Measurements from ENCODE around the gene CSPG4.
A peak's percentile ranks its signal among the peaks of the same experiment; 100 is the strongest.

Gene CSPG4

GRCh38 chr15:75688831-75689230 is 23.8 kb downstream of the CSPG4 start (continued):
- no peak for TF ChIP-seq PATZ1 (CRISPR knock-in tag; IDR thresholded peaks at IDR 0.05; ENCODE audit: borderline replicate concordance)
- TF ChIP-seq PPARA (CRISPR knock-in tag; IDR thresholded peaks at IDR 0.05; ENCODE audit: borderline replicate concordance), result no peak
- TF ChIP-seq TCF4 (CRISPR knock-in tag; IDR thresholded peaks at IDR 0.05; ENCODE audit: borderline replicate concordance), result no peak
- TF ChIP-seq GLIS3 (CRISPR knock-in tag; IDR thresholded peaks at IDR 0.05), result no peak
- TF ChIP-seq CSDC2 (CRISPR knock-in tag; IDR thresholded peaks at IDR 0.05), result no peak
- TF ChIP-seq, protein P1, sequence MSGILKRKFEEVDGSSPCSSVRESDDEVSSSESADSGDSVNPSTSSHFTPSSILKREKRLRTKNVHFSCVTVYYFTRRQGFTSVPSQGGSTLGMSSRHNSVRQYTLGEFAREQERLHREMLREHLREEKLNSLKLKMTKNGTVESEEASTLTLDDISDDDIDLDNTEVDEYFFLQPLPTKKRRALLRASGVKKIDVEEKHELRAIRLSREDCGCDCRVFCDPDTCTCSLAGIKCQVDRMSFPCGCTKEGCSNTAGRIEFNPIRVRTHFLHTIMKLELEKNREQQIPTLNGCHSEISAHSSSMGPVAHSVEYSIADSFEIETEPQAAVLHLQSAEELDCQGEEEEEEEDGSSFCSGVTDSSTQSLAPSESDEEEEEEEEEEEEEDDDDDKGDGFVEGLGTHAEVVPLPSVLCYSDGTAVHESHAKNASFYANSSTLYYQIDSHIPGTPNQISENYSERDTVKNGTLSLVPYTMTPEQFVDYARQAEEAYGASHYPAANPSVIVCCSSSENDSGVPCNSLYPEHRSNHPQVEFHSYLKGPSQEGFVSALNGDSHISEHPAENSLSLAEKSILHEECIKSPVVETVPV (CRISPR knock-in tag; IDR thresholded peaks at IDR 0.05), result no peak
- no peak for TF ChIP-seq ZNF70 (CRISPR knock-in tag; IDR thresholded peaks at IDR 0.05)
- TF ChIP-seq TOX (CRISPR knock-in tag; IDR thresholded peaks at IDR 0.05; ENCODE audit: borderline replicate concordance), result no peak
- no peak for TF ChIP-seq RARB (CRISPR knock-in tag; IDR thresholded peaks at IDR 0.05)
- TF ChIP-seq ESRRG (CRISPR knock-in tag; IDR thresholded peaks at IDR 0.05), result no peak

GRCh38 chr15:75688278-75688557 is 24.4 kb downstream of the CSPG4 start:
- ATAC-seq, result no peak
- no peak for TF ChIP-seq CREB5 (CRISPR knock-in tag; IDR thresholded peaks at IDR 0.05; ENCODE audit: low read depth)
- TF ChIP-seq ARNTL (CRISPR knock-in tag; IDR thresholded peaks at IDR 0.05; ENCODE audit: borderline replicate concordance, low read depth), result no peak
- TF ChIP-seq ZFP30 (CRISPR knock-in tag; IDR thresholded peaks at IDR 0.05), result no peak
- TF ChIP-seq SNAI2 (CRISPR knock-in tag; IDR thresholded peaks at IDR 0.05), result no peak
- no peak for TF ChIP-seq ZNF8 (CRISPR knock-in tag; IDR thresholded peaks at IDR 0.05)
- TF ChIP-seq PATZ1 (CRISPR knock-in tag; IDR thresholded peaks at IDR 0.05; ENCODE audit: borderline replicate concordance), result no peak
- TF ChIP-seq GLIS3 (CRISPR knock-in tag; IDR thresholded peaks at IDR 0.05), result no peak
- no peak for TF ChIP-seq TOX (CRISPR knock-in tag; IDR thresholded peaks at IDR 0.05; ENCODE audit: borderline replicate concordance)
- TF ChIP-seq OSR1 (CRISPR knock-in tag; IDR thresholded peaks at IDR 0.05), result no peak
- TF ChIP-seq, protein P1 (CRISPR knock-in tag; IDR thresholded peaks at IDR 0.05), result no peak
- TF ChIP-seq ESRRG (CRISPR knock-in tag; IDR thresholded peaks at IDR 0.05), result no peak
- no peak for TF ChIP-seq ZC3H10 (CRISPR knock-in tag; IDR thresholded peaks at IDR 0.05)

DNA sequence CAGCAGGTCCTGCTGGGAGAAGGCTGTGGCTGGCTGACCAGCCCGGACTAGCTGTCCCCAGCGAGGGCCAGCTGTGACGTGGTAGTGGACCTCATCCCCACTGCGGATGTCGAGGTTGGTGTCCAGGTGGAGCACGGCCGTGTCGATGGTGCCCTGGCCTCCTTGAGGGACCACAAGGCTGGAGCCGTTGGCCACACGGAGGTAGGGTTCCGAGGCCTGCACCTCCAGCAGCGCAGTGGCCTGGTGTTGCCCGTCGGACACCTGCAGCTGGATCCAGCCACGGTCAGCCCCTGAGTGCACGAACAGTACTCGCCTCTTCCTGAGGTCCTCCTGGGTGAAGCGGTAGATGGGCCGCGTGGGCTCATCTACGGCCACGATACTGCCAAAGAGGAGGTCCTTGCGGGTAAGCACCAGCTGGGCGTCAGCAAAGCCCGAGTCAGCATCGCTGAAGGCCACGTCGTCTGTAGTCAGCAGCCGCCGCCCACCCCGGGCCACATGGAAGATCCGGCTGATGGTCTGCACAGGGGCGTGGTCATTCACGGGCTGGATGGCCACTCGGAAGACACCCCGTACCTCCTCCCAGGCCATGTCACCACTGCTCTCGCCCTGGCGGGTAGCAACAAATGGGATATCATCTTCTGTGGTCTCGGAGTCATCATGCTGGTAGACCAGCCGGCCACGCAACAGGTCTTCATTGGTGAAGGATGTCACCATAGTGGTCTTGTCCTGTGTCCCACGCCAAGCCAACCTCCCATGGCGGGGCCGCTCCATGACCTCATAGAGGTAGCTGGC is 25.0 kb downstream of the CSPG4 start:
- TF ChIP-seq GLIS3 (CRISPR knock-in tag; IDR thresholded peaks at IDR 0.05) (no peak), ZFP3 (CRISPR knock-in tag; IDR thresholded peaks at IDR 0.05) (no peak), CREB5 (CRISPR knock-in tag; IDR thresholded peaks at IDR 0.05; ENCODE audit: low read depth) (no peak)
- TF ChIP-seq, protein P1 (CRISPR knock-in tag; IDR thresholded peaks at IDR 0.05), result no peak
- ATAC-seq, result no peak

DNA sequence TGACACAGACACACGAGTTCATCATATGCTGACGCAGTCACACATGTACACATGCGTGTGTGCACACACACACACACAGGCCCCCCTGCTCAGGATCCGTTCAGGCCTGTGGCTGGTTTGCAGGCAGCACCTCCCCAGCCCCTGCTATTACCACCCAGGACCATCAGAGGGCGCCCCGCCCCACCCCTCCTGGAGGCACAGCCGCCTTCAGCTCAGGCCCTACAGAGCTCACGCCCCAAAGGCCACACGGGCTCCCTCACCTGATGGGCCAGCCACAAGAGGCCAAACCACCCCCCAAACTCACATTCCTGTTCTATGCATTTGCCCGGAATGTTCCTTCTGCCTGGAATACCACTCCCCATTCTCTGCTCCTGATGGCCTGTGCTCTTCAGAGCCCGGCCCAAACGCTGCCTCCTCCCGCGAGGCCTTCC is 26.4 kb downstream of the CSPG4 start:
- ATAC-seq, result peak; percentile 91
